Stimulated activated CD4-positive, alpha-beta T cell treated with anti-CD3 and anti-CD28 coated beads, Interleukin-1b, Interleukin-23, amount 100 ng/mL, for 24 hours (primary cell): ENCODE data around the gene GIMAP2.

Experiments
- DNase-seq, 4 experiments: peaks; one replicate each; pipeline ENCODE4 v3.0.0-alpha.2; 2020; ENCODE audit warnings: low read depth in 4 of 4, low spot score in 1 of 4

The GIMAP2 gene

DNA sequence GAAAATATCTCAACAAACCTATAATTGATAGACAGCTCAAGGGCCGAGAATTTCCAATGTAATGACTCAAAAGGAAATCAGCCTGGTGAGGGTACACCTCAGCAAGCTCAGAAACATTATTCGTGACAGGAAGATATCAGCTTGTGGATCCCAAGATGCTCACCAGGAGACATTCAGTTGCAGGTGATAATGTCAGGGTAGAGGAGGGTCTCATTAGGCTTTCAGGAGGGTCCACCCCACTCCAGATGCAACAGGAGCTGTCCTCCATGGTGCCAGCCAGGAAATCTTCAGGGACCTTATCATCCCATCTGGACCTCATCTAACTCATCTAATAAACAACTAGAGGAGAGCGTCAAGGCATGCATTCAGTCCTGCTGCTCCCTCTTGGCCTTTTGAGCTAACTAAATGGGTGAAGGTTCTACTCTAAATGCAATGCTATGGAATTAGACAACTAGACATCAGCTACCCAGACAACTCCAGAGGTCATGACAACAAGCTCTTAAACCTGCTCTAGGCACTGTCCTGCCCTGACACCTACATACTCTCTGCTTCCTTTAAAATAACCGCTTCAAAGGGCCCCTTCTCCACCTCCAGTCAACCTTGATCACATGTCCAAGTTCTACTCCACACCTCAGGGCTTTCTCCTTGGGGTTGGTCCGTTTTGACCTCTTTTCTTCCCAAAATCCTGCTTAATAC, 47.4 kb downstream of the GIMAP2 start:
- no peak for DNase-seq

DNA sequence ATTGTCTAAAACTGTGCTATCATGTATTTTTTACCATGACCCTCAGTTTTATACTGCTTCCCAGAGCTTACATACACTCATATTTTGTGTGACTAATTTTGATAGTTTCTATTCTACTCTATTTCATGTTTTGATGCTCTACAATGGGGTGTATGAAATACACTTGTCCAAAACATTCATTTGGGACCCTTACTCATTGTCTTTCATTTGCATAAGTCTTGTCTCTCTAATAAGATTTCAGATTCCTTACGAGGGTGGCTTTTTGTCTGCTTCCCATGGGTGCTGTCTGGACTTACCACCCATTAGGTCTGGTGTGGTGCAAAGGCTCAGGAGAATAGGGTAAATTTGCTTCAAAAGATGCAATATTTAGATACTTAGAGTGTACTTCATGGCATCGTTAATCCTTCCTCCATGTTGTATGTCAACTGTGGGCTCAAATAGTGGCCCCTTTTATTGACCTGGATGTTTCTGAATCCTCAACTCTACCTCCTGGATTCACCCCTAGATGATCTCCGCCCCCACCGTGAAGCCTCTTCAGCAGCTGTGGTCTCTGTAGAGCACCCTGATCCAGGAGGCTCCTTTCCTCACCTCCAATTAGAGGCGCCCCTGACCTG, 48.1 kb downstream of the GIMAP2 start:
- DNase-seq: no peak

DNA sequence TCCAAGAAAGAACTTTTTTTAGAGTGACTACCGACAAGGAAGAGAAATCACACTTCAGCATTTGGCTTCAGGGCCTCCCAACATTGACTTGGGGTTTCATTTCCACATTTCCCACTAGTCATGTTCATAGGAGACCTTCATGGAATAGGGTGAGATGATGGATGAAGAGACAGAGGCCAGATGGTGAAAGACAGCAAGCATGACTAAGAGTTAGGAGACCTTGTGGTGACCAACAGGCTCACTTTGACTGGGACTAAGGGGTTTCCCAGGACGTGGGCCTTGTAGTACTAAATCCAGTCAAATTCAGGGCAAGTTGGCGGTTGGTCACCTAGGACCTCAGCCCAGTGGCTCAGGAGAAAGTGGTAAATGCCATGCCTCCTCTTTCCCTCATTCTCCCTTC, 48.7 kb downstream of the GIMAP2 start:
- no peak for DNase-seq

DNA sequence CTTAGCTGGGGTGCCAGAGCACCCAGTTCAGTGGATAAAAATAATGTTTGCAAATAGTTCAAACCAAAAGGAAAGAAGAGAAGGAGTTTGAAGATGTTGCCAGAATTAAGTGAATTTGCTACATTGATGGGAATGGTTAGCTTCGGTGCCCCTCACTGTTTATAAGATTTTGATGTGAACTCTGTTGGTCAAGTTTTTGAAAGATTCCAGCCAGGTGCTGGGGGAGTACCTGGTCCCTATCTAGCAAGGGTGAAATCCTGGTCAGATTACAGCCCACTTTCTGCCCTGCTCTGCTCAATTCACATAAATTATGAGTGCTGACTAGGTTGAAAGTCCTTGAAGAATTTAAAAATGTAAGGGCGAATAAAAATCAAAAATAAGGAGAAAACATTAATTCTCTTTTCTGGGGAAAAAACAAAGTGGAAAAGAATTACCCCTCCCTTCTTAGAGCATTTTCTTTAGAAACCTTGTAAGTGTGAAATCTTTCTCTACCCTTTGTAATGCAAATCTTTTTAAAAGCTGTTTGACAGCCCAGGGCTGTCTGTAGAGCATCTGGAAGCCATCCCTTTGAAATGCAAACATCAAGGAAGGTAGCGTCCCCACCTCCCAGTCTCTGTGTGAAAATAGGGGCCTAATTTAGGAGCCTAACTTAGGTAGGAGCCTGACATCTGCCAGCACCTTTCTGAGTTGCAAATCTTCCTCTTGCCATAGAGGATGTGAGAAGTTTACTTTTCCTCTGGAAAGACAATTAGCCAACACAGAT, 50.3 kb downstream of the GIMAP2 start:
- DNase-seq: no peak

DNA sequence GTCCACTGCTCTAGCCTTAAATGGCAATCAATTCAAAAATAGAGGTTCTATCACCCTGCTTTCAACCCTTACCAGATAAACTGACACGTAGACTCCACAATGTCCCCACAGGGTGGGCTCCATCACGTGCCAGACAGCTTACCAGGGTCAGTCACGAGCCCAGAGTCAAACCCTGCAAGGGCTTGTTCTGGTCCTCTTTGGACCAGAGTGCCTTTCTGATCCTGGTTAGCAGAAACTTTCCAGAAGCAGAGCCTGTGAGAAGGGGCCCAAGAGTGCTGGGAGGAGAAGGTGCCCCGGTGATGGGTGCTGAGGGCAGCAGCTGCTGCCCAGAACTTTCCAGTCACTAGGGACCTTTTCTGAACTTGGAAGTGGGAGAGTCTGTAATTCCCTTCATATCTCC, 51.4 kb downstream of the GIMAP2 start:
- no peak for DNase-seq

DNA sequence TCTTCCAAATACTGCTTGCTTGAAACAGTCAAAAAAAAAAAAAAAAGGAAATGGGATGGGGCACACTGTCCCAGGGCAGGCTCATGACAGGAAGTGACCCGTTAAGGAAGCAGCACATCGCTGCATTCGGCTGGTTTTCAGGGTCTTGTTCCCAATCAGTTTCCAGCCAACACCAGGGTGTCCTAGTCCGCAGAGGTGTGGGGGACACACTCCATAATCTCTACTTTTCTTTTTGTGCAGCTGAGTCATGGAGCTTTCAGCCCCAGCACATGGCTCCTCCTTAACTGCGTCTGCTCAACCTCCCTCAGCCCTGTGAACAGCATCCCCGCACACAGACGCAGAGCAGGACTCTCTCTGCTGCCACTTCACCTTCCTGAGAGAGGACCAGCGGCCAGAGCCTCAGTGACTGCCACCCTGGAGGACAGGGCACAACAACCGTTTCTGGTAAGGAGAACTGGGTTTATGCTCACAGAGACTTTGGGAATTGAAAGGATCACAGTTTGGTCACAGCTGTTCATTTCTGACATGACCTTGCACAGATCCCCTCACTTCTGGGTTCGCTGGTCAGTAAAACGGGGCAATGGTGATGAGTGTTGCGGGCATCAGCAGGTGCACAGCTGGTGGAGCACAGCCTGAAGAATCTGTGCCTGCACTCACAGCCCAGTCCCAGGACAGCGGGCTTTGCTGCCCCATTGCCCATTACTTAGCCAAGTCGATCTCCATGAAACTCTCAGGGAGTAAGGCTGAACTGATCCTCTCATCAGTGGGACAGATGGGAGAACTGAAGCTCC, 52.0 kb downstream of the GIMAP2 start, which contains the start of gene GIMAP5:
TSS of gene GIMAP5 (plus strand) at position 154 of the 791 bp plus-strand sequence. CDS start 3,467 bp downstream, outside the sequence.
- no peak for DNase-seq

DNA sequence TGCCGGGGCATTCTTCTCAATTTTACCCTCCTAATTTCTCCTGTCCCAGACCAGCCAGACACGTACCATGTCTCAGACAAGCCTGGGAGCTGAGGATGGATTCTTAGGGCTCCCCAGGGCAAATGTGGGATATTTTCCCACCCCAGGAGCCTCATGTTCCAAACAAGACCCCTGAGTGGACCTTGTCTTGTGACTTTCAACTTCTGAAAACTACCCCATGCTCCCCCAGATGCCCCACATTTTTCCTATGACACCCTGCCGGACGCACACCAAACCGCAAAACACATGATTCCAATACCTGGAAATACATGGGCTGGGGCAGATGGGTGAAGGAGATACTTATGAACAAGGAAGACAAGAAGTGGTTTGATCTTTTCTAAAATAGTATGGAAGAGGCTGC, 52.6 kb downstream of the GIMAP2 start:
- no peak for DNase-seq

DNA sequence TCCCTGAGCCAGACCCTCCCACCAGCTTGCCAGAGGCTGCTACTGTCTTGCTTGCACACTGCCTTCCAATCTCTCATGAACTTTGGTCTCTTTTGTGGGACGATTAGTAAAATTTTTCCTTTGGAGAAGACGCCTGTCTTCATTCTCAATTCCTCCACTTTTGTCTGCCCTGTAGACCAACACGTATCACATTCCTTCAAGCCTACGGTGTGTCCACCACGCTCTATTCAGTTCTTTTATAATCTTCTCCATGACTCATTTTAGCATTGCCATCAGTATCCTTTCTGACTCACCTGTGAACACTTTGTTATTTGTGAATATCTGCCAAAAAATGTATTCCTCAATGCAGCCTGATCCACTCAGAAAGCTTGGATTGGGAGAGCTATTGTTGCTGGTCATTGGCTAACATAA, 53.1 kb downstream of the GIMAP2 start:
- DNase-seq: no peak

DNA sequence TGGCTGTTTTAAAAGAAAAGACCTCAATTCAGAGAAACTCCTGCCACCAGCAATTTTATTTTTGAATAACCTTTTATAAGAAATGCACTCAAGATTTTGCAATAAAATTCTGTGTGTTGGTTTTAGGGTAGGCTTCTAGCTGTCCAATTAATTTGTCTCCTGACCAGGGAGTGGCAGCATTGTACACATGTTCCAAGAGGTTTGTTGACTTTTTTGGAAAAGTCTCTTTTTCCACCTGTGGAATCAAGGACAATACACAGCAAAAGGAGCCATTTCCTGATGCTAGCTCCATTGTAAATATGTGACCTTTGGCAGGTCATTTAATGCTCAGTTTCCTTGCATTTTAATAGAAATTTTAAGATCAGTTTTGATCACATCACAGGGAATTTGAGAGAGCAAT, 53.5 kb downstream of the GIMAP2 start:
- DNase-seq: no peak

DNA sequence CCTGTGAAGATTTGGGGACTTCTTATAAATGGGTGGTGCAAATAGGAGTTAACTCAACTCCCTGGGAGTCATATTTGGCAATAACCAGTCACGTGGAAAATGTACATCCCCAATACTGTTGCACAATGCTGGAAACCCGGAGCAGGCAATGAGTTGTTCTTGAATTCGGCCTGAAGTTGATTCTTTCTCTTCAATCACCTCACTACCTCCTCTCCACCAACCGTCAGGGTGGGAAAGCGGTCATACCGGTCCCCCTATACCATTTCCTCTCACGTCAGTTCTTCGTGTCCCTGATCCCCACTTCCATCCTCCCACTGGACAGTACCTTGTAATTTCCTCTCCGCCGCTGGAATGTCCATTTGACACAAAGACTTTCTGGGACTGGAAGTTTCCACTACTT, 54.5 kb downstream of the GIMAP2 start:
- no peak for DNase-seq

DNA sequence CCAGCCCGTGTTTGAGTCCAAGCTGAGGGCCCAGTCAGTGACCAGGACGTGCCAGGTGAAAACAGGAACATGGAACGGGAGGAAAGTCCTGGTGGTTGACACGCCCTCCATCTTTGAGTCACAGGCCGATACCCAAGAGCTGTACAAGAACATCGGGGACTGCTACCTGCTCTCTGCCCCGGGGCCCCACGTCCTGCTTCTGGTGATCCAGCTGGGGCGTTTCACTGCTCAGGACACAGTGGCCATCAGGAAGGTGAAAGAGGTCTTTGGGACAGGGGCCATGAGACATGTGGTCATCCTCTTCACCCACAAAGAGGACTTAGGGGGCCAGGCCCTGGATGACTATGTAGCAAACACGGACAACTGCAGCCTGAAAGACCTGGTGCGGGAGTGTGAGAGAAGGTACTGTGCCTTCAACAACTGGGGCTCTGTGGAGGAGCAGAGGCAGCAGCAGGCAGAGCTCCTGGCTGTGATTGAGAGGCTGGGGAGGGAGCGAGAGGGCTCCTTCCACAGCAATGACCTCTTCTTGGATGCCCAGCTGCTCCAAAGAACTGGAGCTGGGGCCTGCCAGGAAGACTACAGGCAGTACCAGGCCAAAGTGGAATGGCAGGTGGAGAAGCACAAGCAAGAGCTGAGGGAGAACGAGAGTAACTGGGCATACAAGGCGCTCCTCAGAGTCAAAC, 56.9 kb downstream of the GIMAP2 start:
- no peak for DNase-seq
